Prostate gland (tissue), 2 donors: ENCODE measurements around the gene IGSF10. TPM values are rescaled to one million over a fixed set of nuclear protein-coding genes. Genes with fewer than 3 reads are reported as not detected.

ENCODE experiments used
- DNase-seq: peaks from one replicate; pipeline ENCODE4 v3.0.0-alpha.2; 2019; ENCODE audit warnings: low spot score
- H3K27ac ChIP-seq, 2 donors: fragments of 200-600 bp; sonication (generic); 2 replicates each; pipeline ENCODE4 v1.5.1; 2017 to 2019
- H3K27me3 ChIP-seq: fragments of 200-600 bp; sonication (generic); replicated peaks from 2 replicates; pipeline ENCODE4 v1.5.1; 2019; ENCODE audit not compliant: insufficient read depth
- H3K36me3 ChIP-seq, 2 donors: fragments of 200-600 bp; sonication (generic); 1 replicate in 1 of 2; 2 replicates in 1 of 2; pipeline versions ENCODE4 v1.5.1 to v1.8.1; 2017 to 2019
- H3K4me1 ChIP-seq: fragments of 200-600 bp; sonication (generic); replicated peaks from 2 replicates; pipeline ENCODE4 v1.5.1; 2019
- H3K4me3 ChIP-seq, 2 donors: fragments of 200-600 bp; sonication (generic); 2 replicates each; pipeline ENCODE4 v1.5.1; 2017 to 2019
- H3K9me3 ChIP-seq: fragments of 200-600 bp; sonication (generic); 2 replicates; pipeline ENCODE4 v1.5.1; 2017
- CTCF ChIP-seq, 4 experiments: fragments of 200-600 bp in 2 of 4; fragments of 450-650 bp in 2 of 4; sonication (generic) in 2 of 4; IDR thresholded peaks; 1 replicate in 3 of 4; 2 replicates in 1 of 4; pipeline ENCODE4 v1.5.1; 2016 to 2019; ENCODE audit warnings: antibody characterized with exemption in 4 of 4, mild to moderate bottlenecking in 2 of 4, moderate library complexity in 2 of 4
- POLR2A ChIP-seq: fragments of 450-650 bp; IDR thresholded peaks from one replicate; pipeline ENCODE4 v1.6.1; 2016; ENCODE audit warnings: antibody characterized with exemption, mild to moderate bottlenecking
- POLR2AphosphoS5 ChIP-seq: sonication (generic); formaldehyde crosslinking; IDR thresholded peaks from one replicate; pipeline ENCODE4 v1.6.1; 2017; ENCODE audit warnings: antibody characterized with exemption
- WGBS: methylation state at CpG from one replicate; pipeline ENCODE4 v1.1.5; 2018; 5-methylcytosine and 5-hydroxymethylcytosine counted together
- intact Hi-C: fragments of 100-400 bp; cut with DNase I; formaldehyde crosslinking; loops from one replicate; pipeline ENCODE4 v1.14.2; 2022
- total RNA-seq, 2 donors: library from RNA; depleted of rRNA; stranded (reverse); fragments of >200 nt; gene quantifications; one replicate each; pipeline ENCODE4 v1.1.0, GENCODE V29; 2016

The IGSF10 gene
- total RNA-seq, 2 donors from 2014 or later, result 5.4 TPM; not detected in 1

- WGBS, result 85% methylated on average over 2 of the region's 2 CpGs
- Histone ChIP-seq H3K9me3 (no peaks in the 10 kb centered on the region), H3K4me3 (no peak overlapping the region), H3K4me1 (no peaks in the 10 kb centered on the region), H3K27me3 (no peaks in the 10 kb centered on the region), H3K27ac (no peak overlapping the region), H3K36me3 (no peaks in the 10 kb centered on the region)
- intact Hi-C loops, result no loop called here
- no peak for TF ChIP-seq POLR2AphosphoS5
- TF ChIP-seq CTCF (IDR thresholded peaks at IDR 0.05), result no peak
- DNase-seq, result no peak
Measured at GRCh38 chr3:151477591-151478334, 16.9 kb upstream of the IGSF10 start.

- WGBS, result 94% methylated on average over 7 of the region's 7 CpGs
- H3K4me1 ChIP-seq, result no peaks in the 10 kb centered on the region
- no peak overlapping the region for H3K4me3 ChIP-seq
- H3K27ac ChIP-seq, result no peak overlapping the region
- intact Hi-C loops, result no loop called here
- TF ChIP-seq CTCF (IDR thresholded peaks at IDR 0.05), result no peak
- TF ChIP-seq POLR2AphosphoS5, result no peak
- TF ChIP-seq POLR2A, result no peak
- no peaks in the 10 kb centered on the region for H3K9me3 ChIP-seq
- no peaks in the 10 kb centered on the region for H3K27me3 ChIP-seq
- DNase-seq, result no peak
- H3K36me3 ChIP-seq, result no peaks in the 10 kb centered on the region
Measured at GRCh38 chr3:151476344-151477018, 15.6 kb upstream of the IGSF10 start.

- Histone ChIP-seq H3K27ac (no peak overlapping the region), H3K27me3 (no peaks in the 10 kb centered on the region), H3K9me3 (no peaks in the 10 kb centered on the region), H3K4me1 (no peaks in the 10 kb centered on the region), H3K4me3 (no peak overlapping the region), H3K36me3 (no peaks in the 10 kb centered on the region)
- 54% methylated on average over 9 of the region's 9 CpGs for WGBS
- intact Hi-C loops, result no loop called here
- peak; percentile 43 for DNase-seq
- no peak for TF ChIP-seq POLR2A
- TF ChIP-seq CTCF (IDR thresholded peaks at IDR 0.05), result peak; percentile 44 to 68 (median 58)
Measured at GRCh38 chr3:151468284-151468917, 7.5 kb upstream of the IGSF10 start.

- Histone ChIP-seq H3K9me3 (no peaks in the 10 kb centered on the region), H3K4me1 (no peaks in the 10 kb centered on the region), H3K36me3 (no peaks in the 10 kb centered on the region), H3K27me3 (no peaks in the 10 kb centered on the region), H3K4me3 (no peak overlapping the region), H3K27ac (no peak overlapping the region)
- intact Hi-C loops, result no loop called here
- DNase-seq, result no peak
- WGBS, result 86% methylated on average over 1 of the region's 1 CpG
- TF ChIP-seq POLR2A (no peak), CTCF (IDR thresholded peaks at IDR 0.05) (no peak), POLR2AphosphoS5 (no peak)
Measured at GRCh38 chr3:151467069-151467468, 6.2 kb upstream of the IGSF10 start.
